PFSK-1 (cell line): ENCODE data around the gene PTN.

Experiments
- POLR2AphosphoS5 ChIP-seq: IDR thresholded peaks from 2 replicates; pipeline ENCODE4 v1.6.1; 2012; ENCODE audit warnings: low read depth, mild to moderate bottlenecking, control low read depth, low read length, moderate library complexity
- SIN3A ChIP-seq: IDR thresholded peaks from 2 replicates; pipeline ENCODE4 v1.6.1; 2012; ENCODE audit warnings: mild to moderate bottlenecking, low read length, moderate library complexity, borderline replicate concordance; ENCODE audit not compliant: insufficient read depth
- TAF1 ChIP-seq: IDR thresholded peaks from 2 replicates; pipeline ENCODE4 v1.6.1; 2012; ENCODE audit warnings: low read length, control low read depth, borderline replicate concordance; ENCODE audit not compliant: insufficient read depth
- TF ChIP-seq, protein P1 (sequence below), 2 experiments: IDR thresholded peaks; 2 replicates each; pipeline versions ENCODE4 v1.6.1 to v1.8.0; 2011 to 2012; ENCODE audit warnings: low read depth in 2 of 2, low read length in 2 of 2, control low read depth in 1 of 2, inconsistent platforms in 1 of 2, mild to moderate bottlenecking in 1 of 2, moderate library complexity in 1 of 2; ENCODE audit not compliant: insufficient read depth in 1 of 2

DNA sequence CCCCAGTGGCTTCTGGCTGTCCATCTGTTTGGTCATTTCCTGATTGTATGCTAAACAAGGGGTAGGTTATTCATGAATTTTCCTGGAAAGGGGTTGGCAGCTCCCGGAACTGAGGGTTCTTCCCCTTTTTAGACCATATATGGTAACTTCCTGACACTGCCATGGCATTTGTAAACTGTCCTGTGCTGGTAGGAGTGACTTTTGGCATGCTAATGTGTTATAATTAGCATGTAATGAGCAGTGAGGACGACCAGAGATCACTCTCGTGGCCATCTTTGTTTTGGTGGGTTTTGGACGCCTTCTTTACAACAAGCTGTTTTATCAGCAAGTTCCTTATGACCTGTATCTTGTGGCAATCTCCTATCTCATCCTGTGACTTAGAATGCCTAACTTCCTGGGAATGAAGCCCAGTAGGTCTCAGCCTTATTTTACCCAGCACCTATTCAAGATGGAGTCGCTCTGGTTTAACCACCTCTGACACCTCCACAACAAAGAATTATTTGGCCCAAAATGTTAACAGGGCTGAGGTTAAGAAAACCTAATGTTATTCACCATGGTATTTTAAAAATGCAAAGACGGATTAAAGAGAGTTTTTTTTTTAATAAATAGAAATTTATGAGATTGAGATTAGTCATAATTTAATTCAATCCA is 2.4 kb upstream of the PTN start:
- TF ChIP-seq TAF1 (no peak), SIN3A (no peak), POLR2AphosphoS5 (no peak)
- TF ChIP-seq, protein P1, sequence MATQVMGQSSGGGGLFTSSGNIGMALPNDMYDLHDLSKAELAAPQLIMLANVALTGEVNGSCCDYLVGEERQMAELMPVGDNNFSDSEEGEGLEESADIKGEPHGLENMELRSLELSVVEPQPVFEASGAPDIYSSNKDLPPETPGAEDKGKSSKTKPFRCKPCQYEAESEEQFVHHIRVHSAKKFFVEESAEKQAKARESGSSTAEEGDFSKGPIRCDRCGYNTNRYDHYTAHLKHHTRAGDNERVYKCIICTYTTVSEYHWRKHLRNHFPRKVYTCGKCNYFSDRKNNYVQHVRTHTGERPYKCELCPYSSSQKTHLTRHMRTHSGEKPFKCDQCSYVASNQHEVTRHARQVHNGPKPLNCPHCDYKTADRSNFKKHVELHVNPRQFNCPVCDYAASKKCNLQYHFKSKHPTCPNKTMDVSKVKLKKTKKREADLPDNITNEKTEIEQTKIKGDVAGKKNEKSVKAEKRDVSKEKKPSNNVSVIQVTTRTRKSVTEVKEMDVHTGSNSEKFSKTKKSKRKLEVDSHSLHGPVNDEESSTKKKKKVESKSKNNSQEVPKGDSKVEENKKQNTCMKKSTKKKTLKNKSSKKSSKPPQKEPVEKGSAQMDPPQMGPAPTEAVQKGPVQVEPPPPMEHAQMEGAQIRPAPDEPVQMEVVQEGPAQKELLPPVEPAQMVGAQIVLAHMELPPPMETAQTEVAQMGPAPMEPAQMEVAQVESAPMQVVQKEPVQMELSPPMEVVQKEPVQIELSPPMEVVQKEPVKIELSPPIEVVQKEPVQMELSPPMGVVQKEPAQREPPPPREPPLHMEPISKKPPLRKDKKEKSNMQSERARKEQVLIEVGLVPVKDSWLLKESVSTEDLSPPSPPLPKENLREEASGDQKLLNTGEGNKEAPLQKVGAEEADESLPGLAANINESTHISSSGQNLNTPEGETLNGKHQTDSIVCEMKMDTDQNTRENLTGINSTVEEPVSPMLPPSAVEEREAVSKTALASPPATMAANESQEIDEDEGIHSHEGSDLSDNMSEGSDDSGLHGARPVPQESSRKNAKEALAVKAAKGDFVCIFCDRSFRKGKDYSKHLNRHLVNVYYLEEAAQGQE (IDR thresholded peaks at IDR 0.05; ENCODE audit: insufficient read depth in 1 of 2, low read depth in 2 of 2, low read length in 2 of 2) = no peak
